ENCODE data around the gene HDGF. TPM values are rescaled to one million over a fixed set of nuclear protein-coding genes. Genes with fewer than 3 reads are reported as not detected.

HDGF gene
- total and polyA plus RNA-seq, 9 of the 15 experiments (the other 6 are each of a cell fraction or from before 2014, with no cell fraction given): 38.8 to 601 (median 400) TPM

DNA sequence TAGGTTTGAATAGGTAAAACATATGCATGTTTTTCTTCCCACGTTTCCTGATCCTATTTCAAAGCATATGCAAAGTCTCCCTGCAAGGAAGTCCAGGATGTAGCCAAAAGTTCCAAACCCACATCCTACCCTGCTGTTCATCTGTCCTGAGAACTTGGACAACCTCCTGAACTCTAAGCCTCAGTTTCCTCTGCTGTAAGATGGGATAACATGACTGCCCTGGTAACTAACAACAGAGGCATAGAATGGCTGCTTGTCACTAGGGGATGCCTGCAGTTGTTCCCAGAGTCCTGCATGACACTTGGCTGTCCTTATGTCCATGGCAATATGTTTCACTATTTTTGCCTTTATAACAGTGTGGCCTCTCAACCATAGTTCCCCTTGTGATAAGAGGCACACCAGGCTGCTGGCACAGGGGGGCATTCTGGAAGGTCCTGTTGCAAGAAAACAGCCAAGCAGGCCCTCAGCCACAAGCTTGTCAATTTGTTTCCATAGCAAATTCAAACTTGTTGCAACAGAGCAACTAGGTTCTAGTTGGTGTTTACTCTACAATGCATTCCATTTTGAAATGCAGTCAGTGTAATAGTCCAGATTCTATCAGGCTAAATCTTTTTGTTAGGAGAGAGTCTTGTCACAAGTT, 1.5 kb upstream of the HDGF start (continued):
- TF ChIP-seq RFX1 (IDR thresholded peaks at IDR 0.05): peak; percentile 56
- TF ChIP-seq, protein P1, sequence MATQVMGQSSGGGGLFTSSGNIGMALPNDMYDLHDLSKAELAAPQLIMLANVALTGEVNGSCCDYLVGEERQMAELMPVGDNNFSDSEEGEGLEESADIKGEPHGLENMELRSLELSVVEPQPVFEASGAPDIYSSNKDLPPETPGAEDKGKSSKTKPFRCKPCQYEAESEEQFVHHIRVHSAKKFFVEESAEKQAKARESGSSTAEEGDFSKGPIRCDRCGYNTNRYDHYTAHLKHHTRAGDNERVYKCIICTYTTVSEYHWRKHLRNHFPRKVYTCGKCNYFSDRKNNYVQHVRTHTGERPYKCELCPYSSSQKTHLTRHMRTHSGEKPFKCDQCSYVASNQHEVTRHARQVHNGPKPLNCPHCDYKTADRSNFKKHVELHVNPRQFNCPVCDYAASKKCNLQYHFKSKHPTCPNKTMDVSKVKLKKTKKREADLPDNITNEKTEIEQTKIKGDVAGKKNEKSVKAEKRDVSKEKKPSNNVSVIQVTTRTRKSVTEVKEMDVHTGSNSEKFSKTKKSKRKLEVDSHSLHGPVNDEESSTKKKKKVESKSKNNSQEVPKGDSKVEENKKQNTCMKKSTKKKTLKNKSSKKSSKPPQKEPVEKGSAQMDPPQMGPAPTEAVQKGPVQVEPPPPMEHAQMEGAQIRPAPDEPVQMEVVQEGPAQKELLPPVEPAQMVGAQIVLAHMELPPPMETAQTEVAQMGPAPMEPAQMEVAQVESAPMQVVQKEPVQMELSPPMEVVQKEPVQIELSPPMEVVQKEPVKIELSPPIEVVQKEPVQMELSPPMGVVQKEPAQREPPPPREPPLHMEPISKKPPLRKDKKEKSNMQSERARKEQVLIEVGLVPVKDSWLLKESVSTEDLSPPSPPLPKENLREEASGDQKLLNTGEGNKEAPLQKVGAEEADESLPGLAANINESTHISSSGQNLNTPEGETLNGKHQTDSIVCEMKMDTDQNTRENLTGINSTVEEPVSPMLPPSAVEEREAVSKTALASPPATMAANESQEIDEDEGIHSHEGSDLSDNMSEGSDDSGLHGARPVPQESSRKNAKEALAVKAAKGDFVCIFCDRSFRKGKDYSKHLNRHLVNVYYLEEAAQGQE (IDR thresholded peaks at IDR 0.05; ENCODE audit: borderline replicate concordance): no peak
- TF ChIP-seq, protein P1 (CRISPR knock-in tag; IDR thresholded peaks at IDR 0.05; ENCODE audit: low read depth): no peak
- 0 out of 3 replicates have a peak, but pooled peaks of 1 of the 2 experiments have one; percentile 16 for TF ChIP-seq CBX3 (IDR thresholded peaks at IDR 0.05; ENCODE audit: borderline replicate concordance in 1 of 2, low read length in 2 of 2)
- no peak for TF ChIP-seq RBM17 (IDR thresholded peaks at IDR 0.05; ENCODE audit: borderline replicate concordance, low read depth, low read length)
- no peak for TF ChIP-seq MITF (IDR thresholded peaks at IDR 0.05)
- TF ChIP-seq, protein P2, sequence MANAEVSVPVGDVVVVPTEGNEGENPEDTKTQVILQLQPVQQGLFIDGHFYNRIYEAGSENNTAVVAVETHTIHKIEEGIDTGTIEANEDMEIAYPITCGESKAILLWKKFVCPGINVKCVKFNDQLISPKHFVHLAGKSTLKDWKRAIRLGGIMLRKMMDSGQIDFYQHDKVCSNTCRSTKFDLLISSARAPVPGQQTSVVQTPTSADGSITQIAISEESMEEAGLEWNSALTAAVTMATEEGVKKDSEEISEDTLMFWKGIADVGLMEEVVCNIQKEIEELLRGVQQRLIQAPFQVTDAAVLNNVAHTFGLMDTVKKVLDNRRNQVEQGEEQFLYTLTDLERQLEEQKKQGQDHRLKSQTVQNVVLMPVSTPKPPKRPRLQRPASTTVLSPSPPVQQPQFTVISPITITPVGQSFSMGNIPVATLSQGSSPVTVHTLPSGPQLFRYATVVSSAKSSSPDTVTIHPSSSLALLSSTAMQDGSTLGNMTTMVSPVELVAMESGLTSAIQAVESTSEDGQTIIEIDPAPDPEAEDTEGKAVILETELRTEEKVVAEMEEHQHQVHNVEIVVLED (CRISPR knock-in tag; IDR thresholded peaks at IDR 0.05): no peak
- no peak for TF ChIP-seq PCBP2 (IDR thresholded peaks at IDR 0.05; ENCODE audit: low read depth, low read length, poor library complexity, severe bottlenecking)
- TF ChIP-seq, protein P3, sequence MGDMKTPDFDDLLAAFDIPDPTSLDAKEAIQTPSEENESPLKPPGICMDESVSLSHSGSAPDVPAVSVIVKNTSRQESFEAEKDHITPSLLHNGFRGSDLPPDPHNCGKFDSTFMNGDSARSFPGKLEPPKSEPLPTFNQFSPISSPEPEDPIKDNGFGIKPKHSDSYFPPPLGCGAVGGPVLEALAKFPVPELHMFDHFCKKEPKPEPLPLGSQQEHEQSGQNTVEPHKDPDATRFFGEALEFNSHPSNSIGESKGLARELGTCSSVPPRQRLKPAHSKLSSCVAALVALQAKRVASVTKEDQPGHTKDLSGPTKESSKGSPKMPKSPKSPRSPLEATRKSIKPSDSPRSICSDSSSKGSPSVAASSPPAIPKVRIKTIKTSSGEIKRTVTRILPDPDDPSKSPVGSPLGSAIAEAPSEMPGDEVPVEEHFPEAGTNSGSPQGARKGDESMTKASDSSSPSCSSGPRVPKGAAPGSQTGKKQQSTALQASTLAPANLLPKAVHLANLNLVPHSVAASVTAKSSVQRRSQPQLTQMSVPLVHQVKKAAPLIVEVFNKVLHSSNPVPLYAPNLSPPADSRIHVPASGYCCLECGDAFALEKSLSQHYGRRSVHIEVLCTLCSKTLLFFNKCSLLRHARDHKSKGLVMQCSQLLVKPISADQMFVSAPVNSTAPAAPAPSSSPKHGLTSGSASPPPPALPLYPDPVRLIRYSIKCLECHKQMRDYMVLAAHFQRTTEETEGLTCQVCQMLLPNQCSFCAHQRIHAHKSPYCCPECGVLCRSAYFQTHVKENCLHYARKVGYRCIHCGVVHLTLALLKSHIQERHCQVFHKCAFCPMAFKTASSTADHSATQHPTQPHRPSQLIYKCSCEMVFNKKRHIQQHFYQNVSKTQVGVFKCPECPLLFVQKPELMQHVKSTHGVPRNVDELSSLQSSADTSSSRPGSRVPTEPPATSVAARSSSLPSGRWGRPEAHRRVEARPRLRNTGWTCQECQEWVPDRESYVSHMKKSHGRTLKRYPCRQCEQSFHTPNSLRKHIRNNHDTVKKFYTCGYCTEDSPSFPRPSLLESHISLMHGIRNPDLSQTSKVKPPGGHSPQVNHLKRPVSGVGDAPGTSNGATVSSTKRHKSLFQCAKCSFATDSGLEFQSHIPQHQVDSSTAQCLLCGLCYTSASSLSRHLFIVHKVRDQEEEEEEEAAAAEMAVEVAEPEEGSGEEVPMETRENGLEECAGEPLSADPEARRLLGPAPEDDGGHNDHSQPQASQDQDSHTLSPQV (IDR thresholded peaks at IDR 0.05): peak; percentile 33; the same call in 1 of the 2 replicates
- TF ChIP-seq KDM1A (IDR thresholded peaks at IDR 0.05): peak; percentile 42 to 67; a peak in 3 of 4 replicates
- peak; percentile 26; the same call in 1 of the 2 replicates for TF ChIP-seq ZNF263 (CRISPR knock-in tag; IDR thresholded peaks at IDR 0.05; ENCODE audit: borderline replicate concordance)
- no peak for TF ChIP-seq KLF16 (IDR thresholded peaks at IDR 0.05)

Data from K562 (cell line).